CD4-positive, alpha-beta T cell treated with Interleukin-2 at 100 ng/mL for 4 hours (primary cell): ENCODE data around the gene MRTFB.
A peak's percentile ranks its signal among the peaks of the same experiment; 100 is the strongest.

ENCODE experiments used
- DNase-seq: peaks from one replicate; pipeline ENCODE4 v3.0.0-alpha.2; 2020; ENCODE audit warnings: low spot score

MRTFB gene

GRCh38 chr16:14285513-14286367 is 214.6 kb downstream of the MRTFB start:
- peak; percentile 96 for DNase-seq

GRCh38 chr16:14286368-14287230 is 215.5 kb downstream of the MRTFB start:
- peak; percentile 46 for DNase-seq

- DNase-seq: peak; percentile 38
Measured at GRCh38 chr16:14289692-14290340, 218.7 kb downstream of the MRTFB start.

GRCh38 chr16:14291286-14291685 is 220.2 kb downstream of the MRTFB start:
- DNase-seq: no peak

GRCh38 chr16:14292051-14292825 is 221.1 kb downstream of the MRTFB start:
- no peak for DNase-seq

GRCh38 chr16:14296663-14297062 is 225.5 kb downstream of the MRTFB start:
- DNase-seq: no peak

GRCh38 chr16:14298374-14299122 is 227.4 kb downstream of the MRTFB start:
- DNase-seq: no peak

GRCh38 chr16:14300705-14301168 is 229.6 kb downstream of the MRTFB start:
- DNase-seq: no peak

GRCh38 chr16:14301169-14302030 is 230.3 kb downstream of the MRTFB start:
- peak; percentile 32 for DNase-seq

GRCh38 chr16:14302031-14302398 is 230.9 kb downstream of the MRTFB start:
- DNase-seq: no peak

- DNase-seq: no peak
Measured at GRCh38 chr16:14302399-14303181, 231.5 kb downstream of the MRTFB start.

- no peak for DNase-seq
Measured at GRCh38 chr16:14303182-14303618, 232.1 kb downstream of the MRTFB start.

GRCh38 chr16:14303639-14304394 is 232.7 kb downstream of the MRTFB start:
- no peak for DNase-seq

- no peak for DNase-seq
Measured at GRCh38 chr16:14304891-14305460, 233.9 kb downstream of the MRTFB start.

- DNase-seq: no peak
Measured at GRCh38 chr16:14306485-14307058, 235.5 kb downstream of the MRTFB start.

- no peak for DNase-seq
Measured at GRCh38 chr16:14307059-14307526, 236.0 kb downstream of the MRTFB start.
